Upper lobe of right lung (tissue), 1 donor: Measurements from ENCODE around the gene DDX49. TPM values are rescaled to one million over a fixed set of nuclear protein-coding genes. Genes with fewer than 3 reads are reported as not detected.

ENCODE experiments used
- ATAC-seq: fragments of 200-7000 bp; cut with Tn5 transposase; one replicate; pipeline ENCODE4 v1.9.1; 2020; ENCODE audit warnings: mild to moderate bottlenecking, moderate library complexity
- DNase-seq: peaks from one replicate; pipeline ENCODE4 v3.0.0-alpha.2; 2020
- H3K27ac ChIP-seq: fragments of 200-600 bp; one replicate; pipeline ENCODE4 v1.8.0; 2022
- H3K27me3 ChIP-seq: fragments of 200-600 bp; one replicate; pipeline ENCODE4 v1.8.0; 2022; ENCODE audit warnings: mild to moderate bottlenecking
- H3K36me3 ChIP-seq: fragments of 200-600 bp; one replicate; pipeline ENCODE4 v1.8.0; 2022
- H3K4me1 ChIP-seq: fragments of 200-600 bp; one replicate; pipeline ENCODE4 v1.8.0; 2022
- H3K4me3 ChIP-seq: fragments of 200-600 bp; one replicate; pipeline ENCODE4 v1.8.0; 2022; ENCODE audit warnings: mild to moderate bottlenecking
- H3K9me3 ChIP-seq: fragments of 200-600 bp; one replicate; pipeline ENCODE4 v1.8.0; 2022
- CTCF ChIP-seq: fragments of 200-600 bp; IDR thresholded peaks from one replicate; pipeline ENCODE4 v1.8.0; 2022; ENCODE audit warnings: antibody characterized with exemption
- intact Hi-C: fragments of 100-400 bp; cut with DNase I; formaldehyde crosslinking; loops from one replicate; pipeline ENCODE4 v1.11.0; 2022
- total RNA-seq: library from RNA; stranded (reverse); fragmentation: NEBNext Ultra II Directional; extraction: Animal tissue kit (Norgen Biotek cat#: 25700); gene quantifications from one replicate; pipeline ENCODE4 v1.2.1, GENCODE V29; 2021
- donor health status: DM: no; HTN: yes; CAD: no; lungs with severe emphysema.

Gene DDX49
- total RNA-seq, 1 donor from 2014 or later = 45.9 TPM

- no peak for ATAC-seq
- intact Hi-C loops = no loop called here
- Histone ChIP-seq H3K27me3 (no peaks in the 10 kb centered on the region), H3K36me3 (peaks cover 41% of the 10 kb centered on the region), H3K27ac (no peak overlapping the region), H3K4me1 (no peaks in the 10 kb centered on the region), H3K4me3 (no peak overlapping the region), H3K9me3 (no peaks in the 10 kb centered on the region)
- no peak for DNase-seq
- no peak for TF ChIP-seq CTCF
These were observed 9.8 kb downstream of the DDX49 start for GRCh38 chr19:18929311-18929710.

- Histone ChIP-seq H3K27ac (no peak overlapping the region), H3K27me3 (no peaks in the 10 kb centered on the region), H3K36me3 (peaks cover 19% of the 10 kb centered on the region), H3K4me3 (no peak overlapping the region), H3K4me1 (no peaks in the 10 kb centered on the region), H3K9me3 (no peaks in the 10 kb centered on the region)
- no peak for DNase-seq
- no peak for ATAC-seq
- intact Hi-C loops = no loop called here
- no peak for TF ChIP-seq CTCF
These were observed 12.0 kb downstream of the DDX49 start for GRCh38 chr19:18931316-18932162.

- DNase-seq (peak; percentile 87), ATAC-seq (peak; percentile 96)
- TF ChIP-seq CTCF = no peak
- Histone ChIP-seq H3K4me1 (no peaks in the 10 kb centered on the region), H3K4me3 (no peak overlapping the region), H3K36me3 (peaks cover 16% of the 10 kb centered on the region), H3K9me3 (no peaks in the 10 kb centered on the region), H3K27me3 (no peaks in the 10 kb centered on the region), H3K27ac (no peak overlapping the region)
- intact Hi-C loops = no loop called here
These were observed 12.8 kb downstream of the DDX49 start for GRCh38 chr19:18932216-18932841.

- Histone ChIP-seq H3K9me3 (no peaks in the 10 kb centered on the region), H3K4me3 (no peak overlapping the region), H3K27ac (no peak overlapping the region), H3K36me3 (peaks cover 6% of the 10 kb centered on the region), H3K27me3 (no peaks in the 10 kb centered on the region), H3K4me1 (no peaks in the 10 kb centered on the region)
- TF ChIP-seq CTCF = no peak
- no peak for ATAC-seq
- no peak for DNase-seq
- intact Hi-C loops = no loop called here
These were observed 13.8 kb downstream of the DDX49 start for GRCh38 chr19:18933297-18933696.

- no peak for ATAC-seq
- no peak for DNase-seq
- Histone ChIP-seq H3K36me3 (no peaks in the 10 kb centered on the region), H3K9me3 (no peaks in the 10 kb centered on the region), H3K27me3 (no peaks in the 10 kb centered on the region), H3K4me1 (peaks cover 8% of the 10 kb centered on the region), H3K27ac (no peak overlapping the region), H3K4me3 (no peak overlapping the region)
- TF ChIP-seq CTCF = no peak
- intact Hi-C loops = no loop called here
These were observed 19.6 kb downstream of the DDX49 start for GRCh38 chr19:18939163-18939562.
